ENCODE data around the gene NIBAN1. TPM values are rescaled to one million over a fixed set of nuclear protein-coding genes. Genes with fewer than 3 reads are reported as not detected.
A peak's percentile ranks its signal among the peaks of the same experiment; 100 is the strongest.

The NIBAN1 gene
- polyA plus RNA-seq, 2 donors: 14.7 to 27.4 TPM

DNA sequence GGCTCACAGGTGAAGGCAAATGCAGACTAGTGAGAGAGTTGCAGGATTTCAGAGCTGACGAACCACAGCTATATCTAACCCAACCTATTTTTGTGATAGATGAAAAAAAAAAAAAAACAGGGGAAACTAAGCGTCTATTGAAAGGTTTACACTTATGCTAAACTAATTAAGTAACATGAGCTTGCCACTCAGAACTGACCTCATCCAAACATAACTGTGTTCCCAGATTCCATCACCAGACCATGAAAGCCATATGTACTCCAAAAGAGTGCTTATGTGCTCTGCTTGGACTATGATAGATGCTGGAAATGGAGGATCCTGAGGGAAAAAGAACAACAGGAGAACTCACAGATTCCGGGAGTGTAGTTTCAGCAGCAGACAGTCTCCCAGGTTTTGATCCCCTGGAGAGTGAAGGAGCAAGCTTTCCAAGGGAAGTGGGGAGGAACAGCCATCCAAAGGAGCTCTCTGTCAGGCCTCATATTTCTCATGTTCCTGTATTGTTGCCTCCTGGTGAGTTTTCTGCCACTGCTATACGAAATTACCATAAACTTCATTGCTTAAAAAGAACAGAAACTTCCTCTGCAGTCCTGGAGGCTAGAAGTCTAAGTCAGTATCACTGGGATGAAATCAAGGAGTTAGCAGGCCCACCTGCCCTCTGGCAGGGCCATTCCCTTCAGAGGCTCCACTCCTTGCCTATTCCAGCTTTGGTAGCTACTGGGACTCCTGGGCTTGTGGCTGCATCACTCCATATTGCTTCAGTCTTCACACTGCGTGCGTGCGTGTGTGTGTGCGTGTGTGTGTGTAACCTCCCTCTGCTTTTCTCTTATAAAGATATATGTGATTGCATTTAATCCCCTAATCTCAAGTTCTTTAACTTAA, 38.1 kb downstream of the NIBAN1 start:
- 90 to 92% methylated on average over 8 of the region's 8 CpGs for WGBS, 2 donors
- Histone ChIP-seq H3K4me3 (ENCODE audit: low read depth in 1 of 2, low read length in 2 of 2) (no peak overlapping the region), H3K4me1 (ENCODE audit: control insufficient read depth in 2 of 2, insufficient read depth in 2 of 2, low read length in 1 of 2) (peaks cover 0 to 2% of the 10 kb centered on the region in 2 donors), H3K27me3 (ENCODE audit: control insufficient read depth in 1 of 2, insufficient read depth in 2 of 2, low read length in 2 of 2) (no peaks in the 10 kb centered on the region), H3K36me3 (ENCODE audit: control insufficient read depth in 2 of 2, insufficient read depth in 2 of 2, low read length in 1 of 2) (no peaks in the 10 kb centered on the region), H3K9me3 (ENCODE audit: control insufficient read depth in 2 of 2, insufficient read depth in 1 of 2, low read depth in 1 of 2, low read length in 1 of 2) (no peaks in the 10 kb centered on the region), H3K27ac (ENCODE audit: low read depth in 2 of 2, low read length in 1 of 2) (no peak overlapping the region)

DNA sequence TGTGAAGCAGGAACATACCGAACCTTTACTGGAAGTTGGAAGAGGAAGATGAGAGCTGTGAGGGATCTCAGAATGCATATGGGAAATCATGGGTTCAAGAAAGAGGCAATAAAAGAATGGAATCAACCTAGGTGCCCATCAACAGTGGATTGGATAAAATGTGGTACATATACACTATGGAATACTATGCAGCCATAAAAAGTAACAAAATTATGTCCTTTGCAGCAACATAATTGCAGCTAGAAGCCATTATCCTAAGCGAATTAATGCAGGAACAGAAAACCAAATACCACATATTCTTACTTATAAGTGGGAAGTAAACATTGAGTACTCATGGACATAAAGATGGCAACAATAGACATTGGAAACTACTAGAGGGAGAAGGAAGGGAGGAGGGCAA, 40.4 kb downstream of the NIBAN1 start:
- H3K4me1 ChIP-seq (ENCODE audit: control insufficient read depth in 2 of 2, insufficient read depth in 2 of 2, low read length in 1 of 2): peaks cover 0 to 2% of the 10 kb centered on the region in 2 donors
- H3K4me3 ChIP-seq (ENCODE audit: low read depth in 1 of 2, low read length in 2 of 2): no peak overlapping the region
- no peaks in the 10 kb centered on the region for H3K9me3 ChIP-seq (ENCODE audit: control insufficient read depth in 2 of 2, insufficient read depth in 1 of 2, low read depth in 1 of 2, low read length in 1 of 2)
- no peak overlapping the region for H3K27ac ChIP-seq (ENCODE audit: low read depth in 2 of 2, low read length in 1 of 2)
- no peaks in the 10 kb centered on the region for H3K36me3 ChIP-seq (ENCODE audit: control insufficient read depth in 2 of 2, insufficient read depth in 2 of 2, low read length in 1 of 2)
- WGBS, 2 donors: 98 to 99% methylated on average over 2 of the region's 2 CpGs
- no peaks in the 10 kb centered on the region for H3K27me3 ChIP-seq (ENCODE audit: control insufficient read depth in 1 of 2, insufficient read depth in 2 of 2, low read length in 2 of 2)

DNA sequence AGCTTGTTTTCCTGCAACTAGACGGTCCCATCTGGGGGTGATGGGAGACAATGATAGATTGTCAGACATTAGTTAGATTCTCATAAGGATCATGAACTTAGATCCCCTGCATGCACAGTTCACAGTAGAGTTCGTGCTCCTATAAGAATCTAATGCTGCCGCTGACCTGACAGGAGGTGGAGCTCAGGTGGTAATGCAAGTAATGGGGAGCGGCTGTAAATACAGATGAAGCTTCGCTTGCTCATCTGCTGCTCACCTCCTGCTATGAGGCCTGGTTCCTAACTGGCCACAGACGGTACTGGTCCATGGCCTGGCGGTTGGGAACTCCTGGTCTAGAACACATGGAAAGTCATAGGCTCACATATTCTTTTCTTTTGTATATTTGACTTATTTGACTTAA, 42.0 kb downstream of the NIBAN1 start:
- Histone ChIP-seq H3K4me1 (ENCODE audit: control insufficient read depth in 2 of 2, insufficient read depth in 2 of 2, low read length in 1 of 2) (peaks cover 4 to 11% of the 10 kb centered on the region in 2 donors), H3K36me3 (ENCODE audit: control insufficient read depth in 2 of 2, insufficient read depth in 2 of 2, low read length in 1 of 2) (no peaks in the 10 kb centered on the region), H3K9me3 (ENCODE audit: control insufficient read depth in 2 of 2, insufficient read depth in 1 of 2, low read depth in 1 of 2, low read length in 1 of 2) (no peaks in the 10 kb centered on the region), H3K27me3 (ENCODE audit: control insufficient read depth in 1 of 2, insufficient read depth in 2 of 2, low read length in 2 of 2) (no peaks in the 10 kb centered on the region), H3K4me3 (ENCODE audit: low read depth in 1 of 2, low read length in 2 of 2) (no peak overlapping the region), H3K27ac (ENCODE audit: low read depth in 2 of 2, low read length in 1 of 2) (no peak overlapping the region)
- WGBS, 2 donors: 94 to 96% methylated on average over 7 of the region's 7 CpGs

DNA sequence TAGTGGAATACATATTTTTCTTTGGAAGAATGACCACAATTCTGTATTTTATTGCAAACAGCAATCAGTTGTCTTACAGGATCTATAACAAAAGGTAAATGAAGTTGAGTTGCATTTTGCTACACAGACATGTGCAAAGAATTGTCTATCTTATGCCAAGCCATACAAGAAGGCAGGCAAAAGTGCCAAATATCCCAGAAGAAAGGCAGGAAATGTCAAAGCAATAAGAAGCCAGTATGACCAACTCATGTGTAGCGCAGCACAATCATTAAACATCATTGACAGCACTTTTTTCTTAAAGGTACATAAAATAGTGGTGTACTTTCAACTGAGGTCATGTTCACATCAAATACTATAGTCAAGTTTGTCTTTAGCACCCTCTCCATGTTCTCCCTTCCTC, 42.7 kb downstream of the NIBAN1 start:
- H3K9me3 ChIP-seq (ENCODE audit: control insufficient read depth in 2 of 2, insufficient read depth in 1 of 2, low read depth in 1 of 2, low read length in 1 of 2): no peaks in the 10 kb centered on the region
- 73 to 86% methylated on average over 1 of the region's 1 CpG for WGBS, 2 donors
- no peaks in the 10 kb centered on the region for H3K27me3 ChIP-seq (ENCODE audit: control insufficient read depth in 1 of 2, insufficient read depth in 2 of 2, low read length in 2 of 2)
- H3K27ac ChIP-seq (ENCODE audit: low read depth in 2 of 2, low read length in 1 of 2): no peak overlapping the region
- H3K4me3 ChIP-seq (ENCODE audit: low read depth in 1 of 2, low read length in 2 of 2): no peak overlapping the region
- peaks cover 4 to 11% of the 10 kb centered on the region in 2 donors for H3K4me1 ChIP-seq (ENCODE audit: control insufficient read depth in 2 of 2, insufficient read depth in 2 of 2, low read length in 1 of 2)
- H3K36me3 ChIP-seq (ENCODE audit: control insufficient read depth in 2 of 2, insufficient read depth in 2 of 2, low read length in 1 of 2): no peaks in the 10 kb centered on the region

DNA sequence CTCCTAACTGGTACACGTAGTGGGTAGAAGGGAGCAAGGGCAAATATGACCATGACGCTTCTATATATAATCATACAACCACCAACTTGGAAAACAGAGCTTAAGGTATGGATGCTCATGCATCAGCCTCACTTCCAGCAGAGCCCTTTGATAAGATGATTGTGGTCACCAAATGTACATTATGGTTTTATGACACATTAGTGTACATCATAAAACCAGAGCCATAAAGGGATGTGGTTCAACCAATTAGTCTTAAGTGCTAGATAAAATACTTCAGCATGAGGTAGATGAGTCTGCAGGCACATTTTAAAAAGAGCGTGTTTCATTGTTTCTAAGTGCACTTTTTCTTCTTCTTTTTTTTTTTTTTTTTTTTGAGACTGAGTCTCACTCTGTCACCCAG, 43.7 kb downstream of the NIBAN1 start:
- Histone ChIP-seq H3K4me3 (ENCODE audit: low read depth in 1 of 2, low read length in 2 of 2) (no peak overlapping the region), H3K27ac (ENCODE audit: low read depth in 2 of 2, low read length in 1 of 2) (no peak overlapping the region), H3K36me3 (ENCODE audit: control insufficient read depth in 2 of 2, insufficient read depth in 2 of 2, low read length in 1 of 2) (no peaks in the 10 kb centered on the region), H3K27me3 (ENCODE audit: control insufficient read depth in 1 of 2, insufficient read depth in 2 of 2, low read length in 2 of 2) (no peaks in the 10 kb centered on the region), H3K4me1 (ENCODE audit: control insufficient read depth in 2 of 2, insufficient read depth in 2 of 2, low read length in 1 of 2) (peaks cover 4 to 11% of the 10 kb centered on the region in 2 donors), H3K9me3 (ENCODE audit: control insufficient read depth in 2 of 2, insufficient read depth in 1 of 2, low read depth in 1 of 2, low read length in 1 of 2) (no peaks in the 10 kb centered on the region)
- WGBS, 2 donors: 73 to 81% methylated on average over 3 of the region's 3 CpGs

DNA sequence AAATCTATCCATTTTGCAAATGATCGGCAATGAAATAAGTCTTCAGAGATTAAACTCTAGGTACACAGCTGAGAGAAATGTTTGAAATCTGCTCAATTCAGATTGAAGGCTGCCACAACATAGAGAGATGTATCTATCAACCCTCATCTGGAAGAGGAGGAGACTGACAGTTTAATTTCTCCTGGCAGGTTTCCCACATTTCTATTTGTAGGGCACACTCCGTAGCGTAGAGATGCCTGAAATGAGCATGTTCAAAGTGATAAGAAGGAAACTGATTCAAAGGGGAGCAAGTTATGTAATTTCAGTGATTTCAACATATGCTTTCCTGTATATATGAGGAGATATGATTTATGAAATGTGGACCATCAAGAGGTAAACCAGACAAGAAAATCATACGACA, 44.1 kb downstream of the NIBAN1 start:
- H3K36me3 ChIP-seq (ENCODE audit: control insufficient read depth in 2 of 2, insufficient read depth in 2 of 2, low read length in 1 of 2): no peaks in the 10 kb centered on the region
- 29 to 35% methylated on average over 4 of the region's 4 CpGs for WGBS, 2 donors
- peak overlapping the region in 1 of 2 donors; percentile 61 for H3K27ac ChIP-seq (ENCODE audit: low read depth in 2 of 2, low read length in 1 of 2)

DNA sequence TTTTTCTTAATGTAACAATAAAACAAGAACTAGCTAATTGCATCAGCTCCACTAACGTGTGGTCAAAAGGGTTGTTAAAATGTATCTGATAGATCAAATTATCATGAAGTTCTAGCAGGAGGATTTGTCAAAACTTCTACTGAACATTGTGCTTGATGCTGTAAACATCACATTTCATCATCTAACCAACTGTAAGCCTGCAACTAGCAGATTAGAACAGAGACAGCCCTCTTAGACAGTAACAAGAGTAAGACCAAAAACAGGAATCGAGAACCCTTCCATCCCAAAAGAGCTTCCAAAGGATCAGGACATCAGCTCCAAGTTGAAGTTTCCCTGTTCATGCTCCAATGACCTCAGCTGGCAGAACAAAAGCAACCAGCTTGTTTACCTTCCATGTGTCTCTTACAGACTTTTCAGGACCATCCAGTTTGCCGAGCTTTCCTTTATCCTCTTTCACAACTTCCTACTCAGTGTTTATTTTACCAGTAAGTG, 44.6 kb downstream of the NIBAN1 start:
- Histone ChIP-seq H3K27ac (ENCODE audit: low read depth in 2 of 2, low read length in 1 of 2) (peak overlapping the region; percentile 13 to 36), H3K36me3 (ENCODE audit: control insufficient read depth in 2 of 2, insufficient read depth in 2 of 2, low read length in 1 of 2) (no peaks in the 10 kb centered on the region), H3K27me3 (ENCODE audit: control insufficient read depth in 1 of 2, insufficient read depth in 2 of 2, low read length in 2 of 2) (no peaks in the 10 kb centered on the region), H3K9me3 (ENCODE audit: control insufficient read depth in 2 of 2, insufficient read depth in 1 of 2, low read depth in 1 of 2, low read length in 1 of 2) (no peaks in the 10 kb centered on the region), H3K4me1 (ENCODE audit: control insufficient read depth in 2 of 2, insufficient read depth in 2 of 2, low read length in 1 of 2) (peaks cover 4 to 11% of the 10 kb centered on the region in 2 donors), H3K4me3 (ENCODE audit: low read depth in 1 of 2, low read length in 2 of 2) (peak overlapping the region in 1 of 2 donors; percentile 26)
- 41 to 46% methylated on average over 3 of the region's 3 CpGs for WGBS, 2 donors

More for the DNA sequence above, 44.1 kb downstream of the NIBAN1 start:
- Histone ChIP-seq H3K27me3 (ENCODE audit: control insufficient read depth in 1 of 2, insufficient read depth in 2 of 2, low read length in 2 of 2) (no peaks in the 10 kb centered on the region), H3K9me3 (ENCODE audit: control insufficient read depth in 2 of 2, insufficient read depth in 1 of 2, low read depth in 1 of 2, low read length in 1 of 2) (no peaks in the 10 kb centered on the region), H3K4me1 (ENCODE audit: control insufficient read depth in 2 of 2, insufficient read depth in 2 of 2, low read length in 1 of 2) (peaks cover 4 to 11% of the 10 kb centered on the region in 2 donors), H3K4me3 (ENCODE audit: low read depth in 1 of 2, low read length in 2 of 2) (peak overlapping the region in 1 of 2 donors; percentile 26)

DNA sequence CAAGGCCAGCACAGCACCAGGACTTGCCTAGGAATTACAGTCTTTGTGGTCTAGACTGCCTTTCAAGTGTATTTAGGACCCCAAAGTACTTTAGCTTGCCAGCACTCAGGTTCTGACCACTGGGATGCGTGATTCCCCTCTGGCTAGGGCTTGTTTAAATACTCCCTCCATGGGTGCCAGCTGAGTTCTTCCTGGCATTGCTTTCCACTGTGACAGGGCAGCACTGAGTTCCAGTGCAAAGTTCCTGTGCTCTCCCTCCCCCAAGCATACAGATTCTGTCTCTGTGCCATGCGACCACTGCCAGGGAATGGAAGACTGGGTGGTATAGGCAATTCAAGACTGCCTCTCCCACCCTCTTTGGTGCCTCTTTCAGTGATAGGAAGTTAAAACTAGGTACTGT, 45.9 kb downstream of the NIBAN1 start:
- Histone ChIP-seq H3K4me3 (ENCODE audit: low read depth in 1 of 2, low read length in 2 of 2) (no peak overlapping the region), H3K36me3 (ENCODE audit: control insufficient read depth in 2 of 2, insufficient read depth in 2 of 2, low read length in 1 of 2) (no peaks in the 10 kb centered on the region), H3K4me1 (ENCODE audit: control insufficient read depth in 2 of 2, insufficient read depth in 2 of 2, low read length in 1 of 2) (peaks cover 4 to 11% of the 10 kb centered on the region in 2 donors), H3K9me3 (ENCODE audit: control insufficient read depth in 2 of 2, insufficient read depth in 1 of 2, low read depth in 1 of 2, low read length in 1 of 2) (no peaks in the 10 kb centered on the region), H3K27me3 (ENCODE audit: control insufficient read depth in 1 of 2, insufficient read depth in 2 of 2, low read length in 2 of 2) (no peaks in the 10 kb centered on the region), H3K27ac (ENCODE audit: low read depth in 2 of 2, low read length in 1 of 2) (no peak overlapping the region)
- WGBS, 2 donors: 95 to 96% methylated on average over 2 of the region's 2 CpGs

All from esophagus (tissue), 2 donors.